Loucy (cell line): Measurements from ENCODE around the gene CHPF2.

Source experiments
- H2AFZ ChIP-seq: fragments of 200-600 bp; sonication (generic); 2 replicates; pipeline ENCODE4 v1.6.0; 2016; ENCODE audit warnings: antibody characterized with exemption, mild to moderate bottlenecking, low read length, moderate library complexity
- H3F3A ChIP-seq: fragments of 200-600 bp; 2 replicates; pipeline ENCODE4 v1.6.0; 2016; ENCODE audit warnings: antibody characterized with exemption, low read depth, mild to moderate bottlenecking
- H3K27me3 ChIP-seq: fragments of 200-600 bp; sonication (generic); 2 replicates; pipeline ENCODE4 v1.6.1; 2014; ENCODE audit warnings: low read length, mild to moderate bottlenecking; ENCODE audit not compliant: insufficient read depth, poor library complexity, severe bottlenecking
- H3K36me3 ChIP-seq: fragments of 200-600 bp; sonication (generic); 2 replicates; pipeline ENCODE4 v1.6.1; 2016; ENCODE audit warnings: low read length; ENCODE audit not compliant: insufficient read depth
- H3K4me1 ChIP-seq: fragments of 200-600 bp; sonication (generic); 2 replicates; pipeline ENCODE4 v1.5.1; 2014; ENCODE audit warnings: low read length, mild to moderate bottlenecking; ENCODE audit not compliant: insufficient read depth, poor library complexity, severe bottlenecking
- H3K4me2 ChIP-seq: fragments of 200-600 bp; sonication (generic); 2 replicates; pipeline ENCODE4 v1.6.0; 2014; ENCODE audit warnings: antibody characterized with exemption, low read length, low read depth, mild to moderate bottlenecking; ENCODE audit not compliant: poor library complexity, severe bottlenecking
- H3K4me3 ChIP-seq: fragments of 200-600 bp; sonication (generic); 2 replicates; pipeline ENCODE4 v1.5.1; 2014; ENCODE audit warnings: low read length, mild to moderate bottlenecking, mixed read lengths; ENCODE audit not compliant: poor library complexity, severe bottlenecking
- H3K79me2 ChIP-seq: fragments of 200-600 bp; sonication (generic); 2 replicates; pipeline ENCODE4 v1.6.1; 2014; ENCODE audit warnings: low read length; ENCODE audit not compliant: insufficient read depth
- H3K9ac ChIP-seq: fragments of 200-600 bp; sonication (generic); 2 replicates; pipeline ENCODE4 v1.6.0; 2014; ENCODE audit warnings: mild to moderate bottlenecking, low read depth, low read length, moderate library complexity; ENCODE audit not compliant: poor library complexity, severe bottlenecking
- H3K9me2 ChIP-seq: fragments of 200-600 bp; sonication (generic); replicated peaks from 2 replicates; pipeline ENCODE4 v1.6.1; 2016; ENCODE audit warnings: low read depth, low read length, mixed read lengths
- H3K9me3 ChIP-seq: fragments of 200-600 bp; sonication (generic); 2 replicates; pipeline ENCODE4 v1.6.1; 2014; ENCODE audit warnings: mild to moderate bottlenecking, antibody characterized with exemption, low read length, low read depth; ENCODE audit not compliant: insufficient read depth
- H4K20me1 ChIP-seq: fragments of 200-600 bp; sonication (generic); 2 replicates; pipeline ENCODE4 v1.6.0; 2014; ENCODE audit warnings: antibody characterized with exemption, low read length, mild to moderate bottlenecking; ENCODE audit not compliant: insufficient read depth, poor library complexity, severe bottlenecking
- CTCF ChIP-seq: fragments of 200-600 bp; sonication (generic); conservative IDR thresholded peaks from 2 replicates; pipeline ENCODE4 v1.5.1; 2014; ENCODE audit warnings: mild to moderate bottlenecking, antibody characterized with exemption, low read length
- EZH2phosphoT487 ChIP-seq: fragments of 200-600 bp; IDR thresholded peaks from 2 replicates; pipeline ENCODE4 v1.6.1; 2018; ENCODE audit warnings: antibody characterized with exemption, mild to moderate bottlenecking, moderate library complexity, borderline replicate concordance

CHPF2 gene

GRCh38 chr7:151281686-151282085, 49.4 kb downstream of the CHPF2 start:
- H3K79me2 ChIP-seq = no peaks in the 10 kb centered on the region
- no peaks in the 10 kb centered on the region for H3K9me2 ChIP-seq
- no peaks in the 10 kb centered on the region for H3K36me3 ChIP-seq
- no peak overlapping the region for H3K4me3 ChIP-seq
- no peaks in the 10 kb centered on the region for H4K20me1 ChIP-seq
- no peak overlapping the region for H2AFZ ChIP-seq
- H3K27me3 ChIP-seq = no peaks in the 10 kb centered on the region
- no peaks in the 10 kb centered on the region for H3K9me3 ChIP-seq
- TF ChIP-seq EZH2phosphoT487 (no peak), CTCF (no peak)
- H3K4me1 ChIP-seq = no peaks in the 10 kb centered on the region
- no peak overlapping the region for H3K4me2 ChIP-seq
- no peaks in the 10 kb centered on the region for H3F3A ChIP-seq
- no peak overlapping the region for H3K9ac ChIP-seq

GRCh38 chr7:151282111-151282510, 49.8 kb downstream of the CHPF2 start:
- Histone ChIP-seq H3K36me3 (no peaks in the 10 kb centered on the region), H3F3A (no peaks in the 10 kb centered on the region), H2AFZ (no peak overlapping the region), H3K79me2 (no peaks in the 10 kb centered on the region), H3K9me3 (no peaks in the 10 kb centered on the region), H3K9me2 (no peaks in the 10 kb centered on the region), H3K27me3 (no peaks in the 10 kb centered on the region), H4K20me1 (no peaks in the 10 kb centered on the region), H3K4me3 (no peak overlapping the region), H3K4me1 (no peaks in the 10 kb centered on the region), H3K9ac (no peak overlapping the region), H3K4me2 (no peak overlapping the region)
- no peak for TF ChIP-seq CTCF
- TF ChIP-seq EZH2phosphoT487 = no peak

GRCh38 chr7:151283302-151283701, 51.0 kb downstream of the CHPF2 start:
- Histone ChIP-seq H3K4me1 (no peaks in the 10 kb centered on the region), H3K9me2 (no peaks in the 10 kb centered on the region), H4K20me1 (no peaks in the 10 kb centered on the region), H3K9ac (no peak overlapping the region), H3K79me2 (no peaks in the 10 kb centered on the region), H3K4me3 (no peak overlapping the region), H3K4me2 (no peak overlapping the region), H3K27me3 (no peaks in the 10 kb centered on the region), H2AFZ (no peak overlapping the region), H3K9me3 (no peaks in the 10 kb centered on the region), H3F3A (no peaks in the 10 kb centered on the region), H3K36me3 (no peaks in the 10 kb centered on the region)
- TF ChIP-seq EZH2phosphoT487 = no peak
- no peak for TF ChIP-seq CTCF
